SU-DHL-6 (cell line): Measurements from ENCODE around the gene NHS.

Experiments
- H2AFZ ChIP-seq: fragments of 200-600 bp; sonication (generic); 2 replicates; pipeline ENCODE4 v1.6.1; 2014; ENCODE audit warnings: low read depth, mild to moderate bottlenecking, moderate library complexity, mixed read lengths, antibody characterized with exemption, low read length; ENCODE audit not compliant: severe bottlenecking
- H3F3A ChIP-seq: fragments of 200-600 bp; shearing (Covaris generic); 2 replicates; pipeline ENCODE4 v1.6.0; 2016; ENCODE audit warnings: antibody characterized with exemption, mild to moderate bottlenecking; ENCODE audit not compliant: insufficient read depth
- H3K27ac ChIP-seq: fragments of 200-600 bp; sonication (generic); 2 replicates; pipeline ENCODE4 v1.5.1; 2016; ENCODE audit warnings: low read depth, mild to moderate bottlenecking, low read length, moderate library complexity, mixed read lengths
- H3K27me3 ChIP-seq: fragments of 200-600 bp; sonication (generic), shearing (Covaris generic); 2 replicates; pipeline ENCODE4 v1.6.0; 2014; ENCODE audit warnings: mild to moderate bottlenecking, low read length
- H3K36me3 ChIP-seq: fragments of 200-600 bp; sonication (generic); 2 replicates; pipeline ENCODE4 v1.6.1; 2014; ENCODE audit warnings: mild to moderate bottlenecking, low read length, mixed read lengths
- H3K4me2 ChIP-seq: fragments of 300-600, 200-600 bp; shearing (Covaris generic), sonication (generic); 2 replicates; pipeline ENCODE4 v1.6.0; 2014; ENCODE audit warnings: low read length, low read depth, mild to moderate bottlenecking; ENCODE audit not compliant: poor library complexity, severe bottlenecking
- H3K4me3 ChIP-seq: fragments of 200-600 bp; sonication (generic); 2 replicates; pipeline ENCODE4 v1.5.1; 2014; ENCODE audit warnings: antibody characterized with exemption, low read length, mild to moderate bottlenecking, mixed read lengths; ENCODE audit not compliant: insufficient read depth, poor library complexity, severe bottlenecking
- H3K79me2 ChIP-seq: fragments of 200-600 bp; sonication (generic); 2 replicates; pipeline ENCODE4 v1.6.1; 2014; ENCODE audit warnings: mild to moderate bottlenecking, low read length, moderate library complexity; ENCODE audit not compliant: insufficient read depth
- H3K9ac ChIP-seq: fragments of 200-600 bp; sonication (generic); 2 replicates; pipeline ENCODE4 v1.7.0; 2014; ENCODE audit warnings: mild to moderate bottlenecking, low read length
- H3K9me2 ChIP-seq: fragments of 200-600 bp; sonication (generic); replicated peaks from 2 replicates; pipeline ENCODE4 v1.6.1; 2014; ENCODE audit warnings: low read length; ENCODE audit not compliant: insufficient read depth
- H3K9me3 ChIP-seq: fragments of 200-600 bp; sonication (generic); 2 replicates; pipeline ENCODE4 v1.6.1; 2014; ENCODE audit warnings: low read length, mixed read lengths; ENCODE audit not compliant: insufficient read depth
- H4K20me1 ChIP-seq: fragments of 200-600 bp; sonication (generic); 2 replicates; pipeline ENCODE4 v1.6.1; 2014; ENCODE audit warnings: low read depth, mild to moderate bottlenecking, antibody characterized with exemption, low read length, moderate library complexity, mixed read lengths
- CTCF ChIP-seq: fragments of 200-600 bp; sonication (generic); IDR thresholded peaks from one replicate; pipeline ENCODE4 v1.5.1; 2017; ENCODE audit warnings: antibody characterized with exemption, mild to moderate bottlenecking, low read length, moderate library complexity; ENCODE audit not compliant: insufficient read depth, poor library complexity, severe bottlenecking
- EZH2phosphoT487 ChIP-seq: fragments of 200-600 bp; sonication (generic), shearing (Covaris generic); conservative IDR thresholded peaks from 2 replicates; pipeline ENCODE4 v1.6.1; 2018; ENCODE audit warnings: mild to moderate bottlenecking, antibody characterized with exemption, low read length, moderate library complexity, mixed read lengths

NHS gene

GRCh38 chrX:17390419-17390850 lies 15.4 kb downstream of the NHS start:
- H3K27ac ChIP-seq: no peak overlapping the region

GRCh38 chrX:17395154-17395553 lies 20.2 kb downstream of the NHS start:
- no peak overlapping the region for H2AFZ ChIP-seq
- no peak overlapping the region for H3K4me2 ChIP-seq
- TF ChIP-seq EZH2phosphoT487 (no peak), CTCF (no peak)
- no peaks in the 10 kb centered on the region for H3K36me3 ChIP-seq
- H4K20me1 ChIP-seq: no peaks in the 10 kb centered on the region
- no peak overlapping the region for H3K9ac ChIP-seq
- H3K27ac ChIP-seq: no peak overlapping the region
- no peaks in the 10 kb centered on the region for H3F3A ChIP-seq
- H3K9me2 ChIP-seq: no peaks in the 10 kb centered on the region
- H3K9me3 ChIP-seq: no peaks in the 10 kb centered on the region
- no peaks in the 10 kb centered on the region for H3K79me2 ChIP-seq
- H3K27me3 ChIP-seq: no peaks in the 10 kb centered on the region
- H3K4me3 ChIP-seq: no peak overlapping the region

More at GRCh38 chrX:17390419-17390850, 15.4 kb downstream of the NHS start:
- no peak for TF ChIP-seq CTCF
- no peak for TF ChIP-seq EZH2phosphoT487
- H3K9ac ChIP-seq: no peak overlapping the region
- no peaks in the 10 kb centered on the region for H3K9me2 ChIP-seq
- H2AFZ ChIP-seq: no peak overlapping the region
- no peaks in the 10 kb centered on the region for H3K9me3 ChIP-seq
- no peaks in the 10 kb centered on the region for H3K79me2 ChIP-seq
- no peaks in the 10 kb centered on the region for H3F3A ChIP-seq
- H4K20me1 ChIP-seq: no peaks in the 10 kb centered on the region
- no peaks in the 10 kb centered on the region for H3K27me3 ChIP-seq
- no peak overlapping the region for H3K4me2 ChIP-seq
- H3K36me3 ChIP-seq: no peaks in the 10 kb centered on the region
- no peak overlapping the region for H3K4me3 ChIP-seq

- no peak overlapping the region for H2AFZ ChIP-seq
- H3K36me3 ChIP-seq: no peaks in the 10 kb centered on the region
- H3K9me3 ChIP-seq: no peaks in the 10 kb centered on the region
- no peaks in the 10 kb centered on the region for H3K9me2 ChIP-seq
- H3K4me3 ChIP-seq: no peak overlapping the region
- TF ChIP-seq CTCF: no peak
- TF ChIP-seq EZH2phosphoT487: no peak
- no peak overlapping the region for H3K9ac ChIP-seq
- no peak overlapping the region for H3K4me2 ChIP-seq
- no peaks in the 10 kb centered on the region for H4K20me1 ChIP-seq
- no peaks in the 10 kb centered on the region for H3K27me3 ChIP-seq
- no peaks in the 10 kb centered on the region for H3F3A ChIP-seq
- H3K27ac ChIP-seq: no peak overlapping the region
- no peaks in the 10 kb centered on the region for H3K79me2 ChIP-seq
Observed at GRCh38 chrX:17397074-17397473, 22.1 kb downstream of the NHS start.
